Measurements from ENCODE around the gene FOXL1.

DNA sequence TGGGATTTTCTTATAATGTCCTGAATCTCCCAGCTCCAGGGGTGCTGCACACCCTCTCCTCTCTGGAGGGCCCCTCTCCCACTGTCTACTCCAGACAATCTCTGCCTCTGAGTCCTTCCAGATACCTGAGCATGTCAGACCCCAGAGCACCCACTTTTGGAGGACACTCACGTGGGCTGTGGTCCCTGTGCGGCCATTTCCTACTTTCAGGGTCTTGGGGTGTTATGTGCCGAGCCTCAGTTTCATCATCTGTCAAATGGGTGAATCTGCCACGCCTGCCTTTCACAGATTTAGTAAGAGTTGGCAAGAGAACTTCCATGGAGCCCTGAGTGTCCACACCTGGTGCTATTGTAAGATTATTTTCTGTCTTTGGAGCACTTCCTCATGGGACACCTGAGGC lies 3.7 kb upstream of the FOXL1 start:
- TF ChIP-seq, protein P1, sequence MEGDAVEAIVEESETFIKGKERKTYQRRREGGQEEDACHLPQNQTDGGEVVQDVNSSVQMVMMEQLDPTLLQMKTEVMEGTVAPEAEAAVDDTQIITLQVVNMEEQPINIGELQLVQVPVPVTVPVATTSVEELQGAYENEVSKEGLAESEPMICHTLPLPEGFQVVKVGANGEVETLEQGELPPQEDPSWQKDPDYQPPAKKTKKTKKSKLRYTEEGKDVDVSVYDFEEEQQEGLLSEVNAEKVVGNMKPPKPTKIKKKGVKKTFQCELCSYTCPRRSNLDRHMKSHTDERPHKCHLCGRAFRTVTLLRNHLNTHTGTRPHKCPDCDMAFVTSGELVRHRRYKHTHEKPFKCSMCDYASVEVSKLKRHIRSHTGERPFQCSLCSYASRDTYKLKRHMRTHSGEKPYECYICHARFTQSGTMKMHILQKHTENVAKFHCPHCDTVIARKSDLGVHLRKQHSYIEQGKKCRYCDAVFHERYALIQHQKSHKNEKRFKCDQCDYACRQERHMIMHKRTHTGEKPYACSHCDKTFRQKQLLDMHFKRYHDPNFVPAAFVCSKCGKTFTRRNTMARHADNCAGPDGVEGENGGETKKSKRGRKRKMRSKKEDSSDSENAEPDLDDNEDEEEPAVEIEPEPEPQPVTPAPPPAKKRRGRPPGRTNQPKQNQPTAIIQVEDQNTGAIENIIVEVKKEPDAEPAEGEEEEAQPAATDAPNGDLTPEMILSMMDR (tag by site-specific recombination; IDR thresholded peaks at IDR 0.05): no peak
- no peak for TF ChIP-seq TCF7L2 (IDR thresholded peaks at IDR 0.05; ENCODE audit: borderline replicate concordance, low read depth, low read length)
- no peak for TF ChIP-seq SETDB1 (IDR thresholded peaks at IDR 0.05; ENCODE audit: insufficient read length, low read length)
- TF ChIP-seq ZNF335 (tag by site-specific recombination; conservative IDR thresholded peaks at IDR 0.05): no peak
- TF ChIP-seq KLF1 (tag by site-specific recombination; IDR thresholded peaks at IDR 0.05): no peak
- no peak for TF ChIP-seq ZNF169 (tag by site-specific recombination; IDR thresholded peaks at IDR 0.05)
- no peak for TF ChIP-seq SP2 (tag by site-specific recombination; IDR thresholded peaks at IDR 0.05)
- TF ChIP-seq ZNF777 (tag by site-specific recombination; IDR thresholded peaks at IDR 0.05; ENCODE audit: borderline replicate concordance): no peak

All from HEK293 (cell line).